ENCODE results near the gene MYRF.

The MYRF gene

GRCh38 chr11:61800331-61801281 is 48.2 kb downstream of the MYRF start:
- DNase-seq = no peak

DNA sequence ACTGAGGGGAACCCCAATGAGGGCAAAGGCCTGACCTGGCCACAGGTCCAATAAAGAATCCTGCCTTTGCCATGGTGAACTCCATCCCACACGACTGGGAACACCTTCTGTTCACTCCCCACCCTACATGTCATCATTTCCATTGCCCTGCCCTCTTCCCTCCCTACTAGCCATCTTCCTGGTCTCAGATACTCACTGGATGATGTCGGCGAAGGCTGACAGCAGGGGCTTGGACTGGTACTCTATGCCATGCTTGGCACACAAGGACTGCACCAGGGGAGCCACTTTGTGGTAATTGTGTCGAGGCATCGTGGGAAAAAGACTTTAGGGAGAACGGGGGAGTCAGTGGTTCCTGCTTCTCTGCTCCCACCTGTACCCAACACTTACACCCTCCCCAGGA is 50.2 kb downstream of the MYRF start:
- DNase-seq = no peak

GRCh38 chr11:61803889-61804647 is 51.6 kb downstream of the MYRF start:
- DNase-seq = no peak

DNA sequence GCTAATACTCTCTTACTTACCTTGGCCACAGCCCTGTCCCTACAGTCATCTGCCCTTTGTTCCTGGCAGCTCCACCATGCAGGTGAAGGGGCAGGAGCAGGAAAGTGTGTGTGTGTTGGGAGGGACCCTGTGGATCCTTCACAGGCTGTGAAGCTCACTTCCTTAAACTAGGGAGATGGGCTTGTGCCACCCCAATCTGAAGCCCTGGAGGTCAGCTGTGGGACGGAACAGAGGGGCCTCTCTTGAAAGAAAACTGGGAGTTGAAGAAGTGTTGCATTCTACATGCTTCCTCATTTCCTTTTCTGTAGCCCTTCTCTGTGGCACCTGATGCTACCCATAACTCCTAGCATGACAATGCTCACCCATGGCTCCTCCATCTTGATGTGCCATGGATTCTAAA is 52.7 kb downstream of the MYRF start:
- DNase-seq = no peak

DNA sequence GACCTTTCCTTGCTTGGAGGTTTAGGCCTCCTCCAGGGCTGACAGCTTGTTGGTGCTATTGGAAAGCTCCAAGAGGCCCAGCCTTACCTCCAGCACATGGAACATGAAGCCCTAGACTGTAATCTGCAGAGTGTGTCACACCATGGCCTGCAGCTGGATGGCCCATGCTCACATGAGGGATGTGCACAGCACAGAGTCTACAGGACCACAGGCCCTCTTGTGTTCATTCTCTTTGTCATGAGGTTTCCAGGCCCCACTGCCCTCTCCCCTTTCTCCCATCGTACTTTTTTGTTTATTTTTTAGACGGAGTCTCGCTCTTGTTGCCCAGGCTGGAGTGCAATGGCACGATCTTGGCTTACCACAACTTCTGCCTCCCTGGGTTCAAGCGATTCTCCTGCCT is 54.3 kb downstream of the MYRF start:
- no peak for DNase-seq

GRCh38 chr11:61810671-61811175 is 58.3 kb downstream of the MYRF start:
- DNase-seq = no peak

DNA sequence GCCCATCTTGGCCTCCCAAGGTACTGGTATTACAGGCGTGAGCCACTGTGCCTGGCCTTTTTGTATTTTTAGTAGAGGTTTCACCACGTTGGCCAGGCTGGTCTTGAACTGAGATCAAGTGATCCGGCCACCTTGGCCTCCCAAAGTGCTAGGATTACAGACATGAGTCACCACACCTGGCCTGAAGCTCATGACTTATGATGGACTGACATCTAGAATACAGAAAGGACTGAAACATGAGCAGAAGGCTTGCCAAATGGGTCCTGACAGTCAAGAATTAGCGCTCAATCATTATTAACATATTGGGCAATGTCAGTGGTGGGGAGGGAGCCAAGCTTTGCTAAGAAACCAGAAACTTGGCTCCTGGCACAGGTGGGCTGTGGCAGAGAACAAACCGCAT is 59.4 kb downstream of the MYRF start:
- DNase-seq = no peak

DNA sequence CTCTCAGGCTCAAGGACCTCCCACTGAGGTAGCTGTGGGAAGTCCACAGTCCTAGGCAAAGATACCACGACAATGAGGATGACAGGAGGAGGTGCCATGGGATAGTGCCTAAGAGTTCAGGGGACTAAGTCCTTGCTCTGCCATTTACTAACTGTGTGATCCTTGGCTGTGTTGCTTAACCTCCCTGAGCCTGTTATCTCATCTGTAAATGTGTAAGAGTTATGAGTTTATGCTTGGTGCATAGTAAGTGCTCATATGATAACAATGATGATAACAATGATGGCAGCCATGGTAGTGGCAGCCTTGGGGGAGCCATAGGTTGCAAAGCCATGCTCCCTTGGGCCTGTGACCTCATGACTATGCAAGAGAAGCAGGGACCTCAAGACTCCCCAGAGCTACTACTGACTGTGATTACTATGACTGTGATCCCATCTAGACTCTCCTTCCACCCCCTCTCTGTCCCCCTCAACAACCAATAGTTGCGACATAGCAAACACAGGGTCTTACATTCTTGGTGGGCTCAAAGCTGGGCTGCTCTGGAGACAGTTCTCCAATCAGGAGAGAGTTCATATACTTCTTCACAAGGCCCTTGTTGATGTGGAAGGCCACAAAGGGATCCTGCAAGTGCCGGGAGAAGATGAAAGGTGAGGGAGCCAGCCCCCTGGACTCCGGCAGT is 60.4 kb downstream of the MYRF start:
- no peak for DNase-seq

GRCh38 chr11:61814247-61814957 is 62.0 kb downstream of the MYRF start:
- DNase-seq = no peak

GRCh38 chr11:61814958-61815789 is 62.7 kb downstream of the MYRF start:
- peak; percentile 47 for DNase-seq

- DNase-seq = peak; percentile 78
Measured at GRCh38 chr11:61815790-61816735, 63.6 kb downstream of the MYRF start.

- DNase-seq = peak; percentile 48
Measured at GRCh38 chr11:61816736-61817455, 64.5 kb downstream of the MYRF start, which contains the start of gene FADS1. Gene FADS1 (minus strand): TSS chr11:61817003. CDS start chr11:61816929, 74 bp downstream.

DNA sequence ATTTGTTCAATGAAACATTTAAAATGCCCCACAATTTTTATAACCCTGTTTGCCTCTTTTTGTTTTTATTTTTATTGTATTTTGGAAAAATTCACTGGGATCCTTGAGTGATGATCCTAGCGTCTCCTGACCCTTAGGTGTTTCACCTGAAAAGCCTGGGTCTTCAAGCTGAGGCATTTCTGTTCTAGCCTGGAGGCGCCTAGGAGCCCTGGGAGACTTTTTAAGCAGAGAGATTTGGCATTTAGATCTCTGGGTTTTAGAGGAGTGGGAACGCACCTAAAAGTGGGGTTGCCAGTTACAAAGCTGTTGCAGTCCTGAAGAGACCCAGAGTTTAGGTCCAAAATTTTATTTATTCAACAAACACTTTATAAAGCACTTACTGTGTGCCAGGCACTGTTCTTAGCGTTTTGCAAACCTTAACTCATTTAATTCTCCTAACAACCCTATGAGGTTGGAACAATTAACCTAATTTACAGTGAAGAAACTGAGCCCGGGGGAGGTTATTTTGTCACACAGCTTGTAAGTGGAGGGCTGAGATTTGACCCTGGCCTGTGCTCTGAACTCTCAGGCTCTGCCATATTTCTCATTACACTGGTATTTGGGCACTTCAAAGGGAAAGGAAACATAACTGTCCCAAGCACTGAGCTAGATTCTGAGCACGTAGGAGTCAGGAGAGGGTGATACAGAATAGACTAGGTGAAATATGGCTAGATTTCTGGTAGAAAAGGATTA is 65.2 kb downstream of the MYRF start:
- DNase-seq = no peak

DNA sequence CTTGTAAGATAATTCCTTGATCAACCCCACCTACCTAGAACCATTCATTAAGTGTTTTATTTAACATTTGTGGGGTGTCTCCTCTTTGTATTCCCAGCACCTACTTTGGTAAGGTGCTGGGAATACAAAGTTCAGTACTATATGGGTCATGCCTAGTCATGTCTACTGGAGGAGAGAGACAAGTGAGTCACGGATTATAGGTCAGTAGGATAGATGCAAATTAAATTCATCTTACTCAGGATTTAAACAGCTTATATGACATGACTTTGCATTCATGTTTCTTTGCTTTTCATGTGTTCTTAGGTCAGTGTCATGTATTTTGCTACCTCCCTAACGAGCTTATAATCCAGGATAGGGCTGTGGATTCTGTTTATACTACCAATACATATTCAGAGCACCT is 67.7 kb downstream of the MYRF start:
- no peak for DNase-seq

GRCh38 chr11:61826930-61827570 is 74.6 kb downstream of the MYRF start:
- DNase-seq = no peak

DNA sequence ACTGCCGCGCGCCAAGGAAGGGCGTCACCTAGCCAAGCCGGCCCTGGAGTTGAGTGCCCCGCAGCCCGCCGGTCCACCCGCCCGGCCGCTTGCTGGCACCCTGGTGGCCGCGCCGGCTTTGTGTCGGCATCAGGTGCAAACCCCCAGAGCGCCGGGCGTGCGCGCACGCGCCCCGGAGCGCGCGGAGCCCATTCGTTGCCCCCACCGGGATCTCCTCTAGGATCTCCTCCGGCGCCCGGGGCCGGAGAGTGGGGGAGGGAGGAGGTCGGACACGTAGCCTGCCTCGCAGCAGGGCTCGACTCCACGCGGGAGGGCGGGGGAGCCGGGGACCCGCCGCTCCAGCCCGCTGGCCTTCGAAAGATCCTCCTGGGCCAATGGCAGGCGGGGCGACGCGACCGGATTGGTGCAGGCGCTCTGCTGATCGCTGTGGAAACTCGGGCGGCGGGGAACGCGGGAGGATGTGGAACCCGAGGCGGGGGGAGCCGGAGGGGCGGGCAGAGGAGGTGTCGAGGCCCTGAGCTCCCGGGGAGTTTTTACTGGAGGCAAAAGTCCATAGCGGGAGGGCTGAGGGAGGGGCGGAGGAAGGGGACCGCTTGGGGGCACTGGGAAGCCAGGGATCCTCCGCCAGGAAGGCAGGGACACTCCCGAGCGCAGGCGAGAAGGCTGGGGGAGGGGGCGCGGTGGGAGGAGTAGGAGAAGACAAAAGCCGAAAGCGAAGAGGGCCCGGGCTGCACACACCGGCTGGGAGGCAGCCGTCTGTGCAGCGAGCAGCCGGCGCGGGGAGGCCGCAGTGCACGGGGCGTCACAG is 75.3 kb downstream of the MYRF start, which contains the start of gene FADS2:
FADS2 (plus strand) TSS at position 730 of the 808 bp plus-strand sequence. CDS start 91 bp downstream, outside the sequence.
- DNase-seq = peak; percentile 71

DNA sequence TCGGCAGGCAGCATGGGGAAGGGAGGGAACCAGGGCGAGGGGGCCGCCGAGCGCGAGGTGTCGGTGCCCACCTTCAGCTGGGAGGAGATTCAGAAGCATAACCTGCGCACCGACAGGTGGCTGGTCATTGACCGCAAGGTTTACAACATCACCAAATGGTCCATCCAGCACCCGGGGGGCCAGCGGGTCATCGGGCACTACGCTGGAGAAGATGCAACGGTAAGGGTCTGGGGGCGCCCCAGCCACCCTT is 75.9 kb downstream of the MYRF start:
- no peak for DNase-seq
